ENCODE results near the gene CD59. TPM values are rescaled to one million over a fixed set of nuclear protein-coding genes. Genes with fewer than 3 reads are reported as not detected.
"Not testable (repeated sequence)": the region's sequence is repeated elsewhere in the genome, so short reads cannot be mapped to it uniquely, and the experiment has no call there.

The CD59 gene
- total RNA-seq, 1 donor from 2014 or later = 669 TPM

DNA sequence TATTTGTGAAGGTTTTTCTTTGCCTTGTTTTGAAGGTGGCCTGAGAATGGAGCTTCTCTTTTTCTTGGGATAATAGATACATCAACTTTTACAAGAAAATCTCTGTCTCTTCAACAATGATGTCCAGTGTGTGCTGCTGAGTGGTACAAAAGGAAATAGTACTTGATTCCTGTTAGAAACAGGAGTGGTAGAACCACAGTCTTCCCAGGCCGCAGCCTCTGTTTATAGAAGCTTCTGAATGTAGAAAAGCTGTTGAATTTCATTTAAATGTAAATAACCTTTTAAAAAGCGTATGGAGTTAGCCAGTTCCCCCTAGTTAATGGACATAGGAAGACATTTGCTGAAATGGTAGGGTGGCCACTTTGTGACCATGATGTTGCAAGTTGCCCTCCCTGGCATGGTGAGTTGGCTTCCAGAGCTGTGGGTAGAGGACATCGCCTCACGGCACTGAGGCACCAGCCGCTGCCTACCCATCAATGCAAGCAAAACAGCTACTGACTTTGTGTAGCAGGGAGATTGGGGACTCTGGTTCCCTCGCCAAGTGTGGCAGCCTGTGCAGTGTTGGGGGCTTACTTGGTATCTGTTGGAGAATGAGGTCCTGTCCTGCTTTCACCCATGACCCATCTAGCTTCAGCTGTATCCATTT lies 67.1 kb downstream of the CD59 start:
- DNase-seq (ENCODE audit: low read depth in 2 of 2) = no peak

DNA sequence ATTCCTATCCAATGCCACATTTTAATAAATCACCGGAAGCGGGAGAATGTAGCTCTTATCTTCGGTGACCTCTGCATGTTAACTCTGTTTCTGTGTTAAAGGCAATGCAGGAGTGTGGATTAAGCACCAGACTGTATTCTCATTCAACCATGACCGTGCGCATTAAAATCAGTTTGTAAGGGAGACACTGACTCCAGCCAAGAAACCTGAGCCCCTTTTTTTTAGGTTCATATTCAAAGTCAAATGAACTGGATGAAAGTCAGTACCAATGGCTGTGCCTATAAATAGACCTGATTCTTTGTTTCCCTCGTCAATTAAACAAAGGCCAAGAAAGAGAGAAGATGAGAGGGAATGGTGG lies 67.8 kb downstream of the CD59 start:
- no peak for DNase-seq (ENCODE audit: low read depth in 2 of 2)

DNA sequence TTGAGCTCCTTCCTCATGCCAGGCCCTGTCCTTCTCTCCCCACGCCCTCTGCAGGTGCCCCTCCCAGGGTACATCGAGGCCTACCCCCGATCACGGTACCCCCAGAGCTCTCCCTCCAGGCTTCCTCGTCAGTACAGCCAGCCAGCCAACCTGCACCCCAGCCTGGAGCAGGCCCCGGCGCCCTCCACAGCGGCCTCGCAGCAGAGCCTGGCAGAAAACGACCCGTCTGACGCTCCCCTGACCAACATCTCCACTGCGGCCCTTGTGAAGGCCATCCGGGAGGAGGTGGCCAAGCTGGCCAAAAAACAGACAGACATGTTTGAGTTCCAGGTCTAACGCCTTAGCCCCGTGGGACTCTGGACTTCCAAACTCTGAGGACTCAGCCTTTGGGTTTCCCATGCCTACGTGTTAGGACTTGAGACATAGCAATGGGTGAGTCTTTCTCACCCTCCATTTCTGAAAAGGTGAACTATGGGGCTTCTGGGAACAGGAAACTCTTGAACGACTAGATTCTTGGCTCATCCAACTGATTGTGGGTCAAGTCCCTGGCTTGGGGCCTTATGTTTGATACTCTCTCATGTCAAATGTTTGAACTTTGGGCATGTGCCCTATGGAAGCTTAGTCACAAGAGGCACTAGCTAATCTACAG lies 68.3 kb downstream of the CD59 start:
- no peak for DNase-seq (ENCODE audit: low read depth in 2 of 2)

DNA sequence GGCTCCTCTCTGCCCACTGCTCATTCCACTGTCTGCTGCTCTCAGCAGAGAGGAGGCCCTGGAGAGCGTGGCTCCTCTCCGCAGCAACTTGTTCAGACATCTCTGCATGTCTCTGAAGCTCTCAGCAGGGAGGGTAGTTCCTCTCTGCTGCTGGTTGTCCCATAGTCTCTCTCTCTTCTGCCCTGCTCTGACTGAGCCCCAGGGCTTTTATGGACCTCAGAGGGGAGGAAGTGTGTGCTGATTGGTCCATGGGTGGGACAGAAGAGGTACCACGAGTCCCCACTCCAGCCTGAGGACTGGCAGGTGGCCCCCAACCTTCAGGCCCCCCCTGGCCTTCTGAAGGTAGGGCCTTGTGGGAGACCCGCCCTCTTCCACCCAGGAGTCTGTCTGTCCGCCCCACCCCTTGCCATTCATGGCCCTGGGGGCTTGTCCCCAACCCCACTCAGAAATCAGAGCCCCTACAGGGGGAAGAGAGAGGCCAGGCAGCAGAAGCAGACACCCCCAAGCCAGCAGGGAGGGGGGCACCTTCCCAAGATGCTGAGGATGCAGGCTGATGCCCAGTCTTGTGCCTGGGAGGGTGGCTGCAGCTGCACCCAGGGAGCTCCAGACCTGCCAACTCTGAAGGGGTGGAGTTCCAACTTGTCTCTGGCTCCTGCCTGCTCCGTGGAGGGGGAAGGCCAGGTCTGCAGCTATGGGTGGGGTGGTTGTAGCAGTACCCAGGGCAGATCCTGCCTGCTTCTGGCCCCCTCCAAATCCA lies 70.7 kb downstream of the CD59 start:
- no peak for DNase-seq (ENCODE audit: low read depth in 2 of 2)

DNA sequence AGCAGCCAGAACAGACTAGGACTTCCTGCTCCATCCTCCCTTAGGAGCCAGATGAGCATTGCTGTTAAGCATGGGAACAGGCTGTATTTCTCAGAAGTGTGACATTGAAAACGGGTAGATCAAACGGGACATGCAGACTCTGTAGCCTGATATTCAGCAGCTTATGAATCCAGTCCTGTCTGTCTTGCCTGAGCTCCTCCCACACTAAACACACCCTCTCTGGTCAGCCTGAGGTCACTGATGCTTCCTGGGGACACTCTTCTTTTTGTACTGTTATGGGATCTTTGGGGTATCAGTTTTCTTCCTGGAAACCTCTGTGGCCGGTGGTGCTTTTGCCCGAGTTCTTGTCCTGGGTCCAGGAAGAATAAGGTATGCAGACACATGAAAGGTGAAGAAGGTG lies 71.4 kb downstream of the CD59 start:
- DNase-seq (ENCODE audit: low read depth in 2 of 2) = no peak

DNA sequence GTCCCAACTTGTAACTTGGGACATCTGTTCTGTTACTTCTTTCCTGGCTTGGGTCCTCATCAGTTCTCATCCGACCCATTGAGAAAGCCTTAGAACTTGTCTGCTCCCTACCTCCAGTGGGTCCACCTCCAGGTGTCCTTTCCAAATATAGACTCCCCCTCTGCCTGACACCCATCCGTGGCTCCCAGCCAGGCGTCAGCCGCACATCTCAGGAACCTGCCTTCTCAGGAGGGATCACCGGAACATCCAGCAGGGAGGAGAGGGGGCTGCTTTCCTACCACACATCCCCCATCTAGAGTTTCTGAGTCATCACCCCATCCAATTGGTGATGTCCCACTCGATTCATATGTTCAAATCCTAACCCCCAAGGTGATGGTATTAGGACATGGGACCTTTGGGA lies 72.1 kb downstream of the CD59 start:
- DNase-seq (ENCODE audit: low read depth in 2 of 2) = no peak

DNA sequence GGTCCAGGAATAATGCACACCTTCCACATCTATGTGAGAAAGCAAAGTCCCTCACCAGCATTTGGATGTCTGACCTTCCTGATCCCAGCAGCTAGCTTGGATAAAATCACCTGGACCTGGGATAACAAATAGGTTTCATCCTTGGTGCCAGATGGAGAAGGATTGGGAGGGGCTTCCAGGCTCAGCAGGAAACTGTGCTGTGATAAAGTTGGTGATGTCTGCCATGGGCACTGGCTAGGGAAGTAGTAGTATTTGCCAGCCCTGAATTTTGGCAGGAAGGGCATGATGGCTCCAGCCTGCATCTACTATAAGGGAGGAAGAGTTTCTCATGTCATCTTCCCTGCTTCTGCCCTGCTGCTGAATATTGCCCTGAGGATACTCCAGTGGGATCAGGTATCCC lies 73.1 kb downstream of the CD59 start:
- no peak for DNase-seq (ENCODE audit: low read depth in 2 of 2)

DNA sequence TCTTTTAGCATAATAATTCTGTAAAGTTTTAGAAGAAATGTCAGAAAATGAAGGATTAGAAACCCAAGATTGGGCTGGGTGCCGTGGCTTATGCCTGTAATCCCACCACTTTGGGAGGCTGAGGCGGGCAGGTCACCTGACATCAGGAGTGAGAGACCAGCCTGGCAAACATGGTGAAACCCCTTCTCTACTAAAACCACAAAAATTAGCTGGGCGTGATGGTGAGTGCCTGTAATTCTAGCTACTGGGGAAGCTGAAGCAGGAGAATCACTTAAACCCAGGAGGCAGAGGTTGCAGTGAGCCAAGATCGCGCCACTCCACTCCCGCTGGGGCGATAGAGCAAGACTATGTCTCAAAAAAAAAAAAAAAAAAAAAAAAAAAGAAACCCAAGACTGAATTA lies 74.7 kb downstream of the CD59 start:
- DNase-seq (ENCODE audit: low read depth in 2 of 2) = not testable (repeated sequence)

DNA sequence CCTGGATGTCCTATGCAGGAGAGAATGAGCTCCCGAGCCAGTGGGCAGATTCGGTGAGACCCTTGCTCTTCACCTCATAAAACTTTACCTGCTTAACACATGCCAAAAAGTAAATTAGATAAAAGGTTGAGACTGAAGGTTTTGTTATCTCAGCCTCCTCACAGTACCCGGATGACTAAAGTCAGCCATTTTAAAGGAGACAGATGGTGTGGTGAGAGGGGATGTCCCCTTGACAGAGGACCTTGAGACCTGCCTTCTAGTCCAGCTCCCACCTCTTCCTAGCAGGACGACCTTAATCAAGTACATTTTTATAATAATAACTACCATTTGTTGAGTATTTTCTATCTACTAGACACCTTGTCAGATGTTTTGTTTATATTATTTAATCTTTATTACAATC lies 75.3 kb downstream of the CD59 start:
- no peak for DNase-seq (ENCODE audit: low read depth in 2 of 2)

DNA sequence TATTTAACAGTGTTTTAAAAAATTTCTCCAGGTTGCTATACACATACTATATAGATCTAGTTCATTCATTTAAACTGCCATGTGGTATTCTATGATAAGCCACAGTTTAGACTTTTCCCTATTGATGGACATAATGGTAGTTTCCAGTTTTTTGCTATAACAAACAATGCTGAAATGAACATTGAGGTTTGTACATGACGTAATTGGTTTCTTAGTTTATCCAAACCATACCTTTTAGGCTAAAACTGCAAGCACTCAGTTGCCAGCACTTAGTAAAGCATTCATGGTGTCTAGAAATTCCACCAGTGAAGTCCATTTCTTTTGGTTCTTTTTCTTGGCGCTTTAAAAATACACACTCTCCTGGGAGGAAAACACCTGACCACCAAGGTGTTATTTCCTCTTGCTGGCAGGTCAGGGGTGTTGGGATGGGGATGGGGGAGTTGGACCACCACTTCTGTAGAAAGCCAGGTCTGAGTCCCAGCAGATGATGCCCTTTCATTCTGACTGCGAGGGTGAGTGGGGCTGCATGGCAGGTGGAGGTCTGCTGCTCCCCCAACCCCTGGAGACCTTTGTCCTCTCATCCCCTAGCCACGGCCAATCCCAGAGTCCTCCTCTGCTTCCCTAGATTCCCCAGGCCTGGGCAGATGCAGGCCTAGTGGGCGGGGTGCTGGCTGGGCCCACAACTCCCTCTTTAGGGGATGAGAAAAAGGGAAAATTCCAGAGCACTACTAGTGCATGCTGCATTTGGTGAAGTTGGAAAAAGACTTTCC lies 76.7 kb downstream of the CD59 start:
- no peak for DNase-seq (ENCODE audit: low read depth in 2 of 2)

DNA sequence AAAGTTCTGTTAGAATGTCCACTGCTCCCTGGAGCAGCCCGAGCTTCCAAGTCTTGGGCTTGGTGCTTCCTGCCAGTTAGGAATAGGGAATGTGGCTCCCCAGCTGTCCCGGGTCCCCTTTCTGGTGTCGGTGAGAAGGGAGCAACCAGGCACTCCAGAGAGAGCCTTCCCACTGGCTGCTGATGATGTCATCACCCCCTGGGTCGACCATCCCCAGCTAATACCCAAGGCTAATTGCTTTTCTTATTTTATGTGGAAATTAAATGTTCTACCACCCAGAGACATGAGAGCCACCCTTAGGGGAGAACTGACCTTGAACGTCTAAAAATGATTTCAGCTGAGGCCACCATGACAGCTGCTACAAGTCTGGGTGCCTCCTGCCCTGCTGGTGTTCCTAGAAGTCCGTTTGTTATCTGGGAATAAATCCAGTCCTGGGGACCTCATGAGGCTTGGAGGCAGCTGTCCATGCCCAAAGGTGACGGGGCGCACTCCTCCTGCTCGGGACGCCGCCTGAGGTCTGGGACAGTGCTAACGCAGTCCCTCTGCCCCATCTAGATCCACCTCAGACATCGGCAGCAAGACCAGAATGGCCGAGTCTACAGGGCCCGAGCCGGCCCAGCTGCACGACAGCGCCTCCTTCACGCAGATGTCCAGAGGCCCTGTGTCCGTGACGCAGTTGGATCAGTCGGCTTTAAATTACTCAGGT lies 77.9 kb downstream of the CD59 start:
- DNase-seq (ENCODE audit: low read depth in 2 of 2) = no peak

DNA sequence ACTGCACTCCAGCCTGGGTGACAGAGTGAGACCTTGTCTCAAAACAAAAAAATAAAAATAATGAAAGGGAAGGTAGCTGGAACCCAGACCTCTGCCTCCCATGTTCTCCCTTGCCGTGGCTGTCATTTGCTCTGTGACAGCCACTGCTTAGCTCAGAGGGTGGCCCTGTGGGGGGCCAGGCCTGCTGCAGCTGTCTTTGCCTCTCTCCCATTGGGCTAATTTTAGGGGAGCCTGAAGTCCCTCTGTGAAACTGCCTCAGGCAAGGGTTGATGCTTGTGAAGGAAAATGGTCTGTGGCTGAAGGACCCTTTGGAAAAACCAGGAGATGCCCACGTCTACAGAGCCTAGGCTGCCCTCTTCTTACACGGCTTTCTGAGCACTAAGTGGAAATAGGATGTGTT lies 78.5 kb downstream of the CD59 start:
- no peak for DNase-seq (ENCODE audit: low read depth in 2 of 2)

DNA sequence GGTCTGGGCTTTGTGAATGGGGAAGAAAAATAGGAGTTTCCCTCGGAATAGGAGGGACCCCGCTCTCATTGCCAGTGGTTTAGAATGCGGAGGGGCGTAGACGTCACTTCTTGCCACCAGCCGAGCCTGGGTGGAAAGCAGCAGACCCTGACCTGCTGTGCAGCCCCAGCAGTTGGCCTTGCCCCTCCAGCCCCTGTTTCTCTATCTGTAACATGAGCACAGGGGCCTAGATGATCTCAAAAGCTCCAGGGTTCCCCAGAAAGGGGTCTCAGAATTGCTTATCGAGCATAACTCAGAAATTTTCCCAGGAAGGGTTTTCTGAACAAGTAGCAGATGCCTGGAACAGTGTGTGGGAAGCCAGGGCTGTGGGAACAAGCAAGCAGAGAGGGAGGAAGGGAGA lies 79.5 kb downstream of the CD59 start:
- DNase-seq (ENCODE audit: low read depth in 2 of 2) = no peak

DNA sequence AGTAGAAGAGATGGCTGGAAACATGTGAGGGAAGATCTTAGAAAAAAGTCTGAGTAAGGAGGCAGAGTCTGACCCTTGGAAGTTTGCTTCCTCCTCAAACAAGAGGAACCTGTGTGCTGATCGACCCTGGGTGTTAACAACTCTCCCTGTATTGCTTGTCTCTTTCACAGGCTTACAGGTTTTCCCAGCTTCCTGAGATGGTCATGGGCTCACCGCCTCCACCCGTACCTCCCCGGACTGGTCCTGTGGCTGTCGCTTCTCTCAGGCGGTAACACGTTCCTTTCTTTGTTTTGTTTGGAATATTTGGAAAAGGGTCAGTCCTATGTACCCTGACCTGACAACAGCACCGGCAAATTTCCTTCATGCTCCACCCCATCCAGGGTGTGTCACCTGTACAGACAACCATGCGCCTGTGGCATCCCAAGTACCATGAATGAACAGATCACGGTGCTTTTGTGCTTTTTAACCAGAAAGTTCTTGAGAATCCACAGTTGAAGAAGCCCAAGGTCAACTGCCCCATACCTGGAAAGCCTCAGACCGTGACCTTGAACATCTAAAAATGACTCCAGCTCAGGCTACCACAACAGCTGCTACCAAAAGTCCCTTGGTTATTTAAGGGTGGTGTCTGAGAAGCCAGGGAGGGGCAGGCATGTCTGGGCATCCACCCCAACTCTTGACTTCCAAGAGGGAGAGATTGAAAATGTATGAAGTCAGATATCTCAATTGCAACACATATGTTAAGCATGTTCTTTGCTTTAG lies 80.2 kb downstream of the CD59 start:
- DNase-seq (ENCODE audit: low read depth in 2 of 2) = no peak

DNA sequence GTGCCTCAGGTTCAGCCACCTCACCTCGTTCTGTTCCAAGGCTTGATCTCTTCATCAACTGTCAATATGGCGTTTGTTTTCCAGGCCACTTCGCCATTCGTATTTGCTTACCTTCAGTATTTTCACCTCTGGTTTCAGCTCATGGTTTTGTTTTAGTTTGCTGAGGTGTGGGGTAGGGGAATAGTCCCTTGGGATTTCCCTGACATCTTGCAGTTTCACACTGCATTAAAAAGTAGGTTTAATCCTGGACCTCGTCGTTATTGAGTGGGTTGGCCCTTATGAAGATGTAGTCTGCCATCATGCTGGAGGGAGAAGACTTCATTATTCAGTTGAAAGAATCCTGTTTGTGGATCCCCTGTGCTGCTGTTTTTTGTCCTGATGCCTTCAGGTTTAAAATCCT lies 81.6 kb downstream of the CD59 start:
- DNase-seq (ENCODE audit: low read depth in 2 of 2) = no peak

Other genes with a start within 250 kb of the CD59 start
- not detected in 2 replicates for gene C11orf91, start 35.6 kb downstream of the CD59 start, total RNA-seq
- 30.6 and 31.1 TPM in 2 replicates for gene FBXO3, start 38.1 kb upstream of the CD59 start, total RNA-seq
- gene LMO2, start 155.7 kb upstream of the CD59 start, total RNA-seq = 47.6 and 50.8 TPM in 2 replicates